Esophagus muscularis mucosa (tissue), 4 donors: ENCODE measurements around the gene KRTAP10-11.

Source experiments
- CTCF ChIP-seq, 3 experiments: fragments of 200-600 bp in 2 of 3; fragments of 450-650 bp in 1 of 3; sonication (generic) in 2 of 3; IDR thresholded peaks; one replicate each; pipeline ENCODE4 v1.5.1; 2017 to 2019; ENCODE audit warnings: antibody characterized with exemption in 3 of 3, mild to moderate bottlenecking in 2 of 3, moderate library complexity in 1 of 3
- EP300 ChIP-seq: sonication (generic); formaldehyde crosslinking; IDR thresholded peaks from one replicate; pipeline ENCODE4 v1.6.1; 2017; ENCODE audit warnings: antibody characterized with exemption
- POLR2A ChIP-seq: fragments of 450-650 bp; IDR thresholded peaks from one replicate; pipeline ENCODE4 v1.6.1; 2017; ENCODE audit warnings: antibody characterized with exemption, moderate library complexity, mild to moderate bottlenecking, low read depth
- POLR2AphosphoS5 ChIP-seq, 2 donors: sonication (generic); formaldehyde crosslinking; IDR thresholded peaks; one replicate each; pipeline ENCODE4 v1.6.1; 2017; ENCODE audit warnings: antibody characterized with exemption in 2 of 2

DNA sequence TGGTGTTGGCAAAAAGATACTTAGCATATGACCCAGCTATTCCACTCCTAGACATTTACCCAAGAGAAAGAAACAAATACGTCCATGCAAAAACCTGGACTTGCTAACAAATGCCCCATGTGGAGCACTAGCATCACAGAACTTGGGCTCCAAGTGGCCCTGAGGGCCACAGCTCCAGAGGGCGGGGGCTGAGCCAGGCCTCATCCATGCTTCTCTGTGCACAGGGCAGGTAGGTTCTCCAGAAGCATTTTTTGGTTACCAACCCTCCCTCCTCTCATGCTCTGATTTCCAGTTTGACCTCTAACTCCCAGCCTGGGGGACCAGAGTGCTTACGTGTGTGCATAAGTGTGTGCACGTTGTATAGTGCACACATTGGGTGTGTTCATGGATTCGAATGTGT, 18.5 kb downstream of the KRTAP10-11 start:
- TF ChIP-seq CTCF (IDR thresholded peaks at IDR 0.05) (no peak), POLR2A (no peak), EP300 (no peak), POLR2AphosphoS5 (IDR thresholded peaks at IDR 0.05) (no peak)
